Measurements from ENCODE around the gene GNAZ. TPM values are rescaled to one million over a fixed set of nuclear protein-coding genes. Genes with fewer than 3 reads are reported as not detected.
A peak's percentile ranks its signal among the peaks of the same experiment; 100 is the strongest.
"Not testable (repeated sequence)": the region's sequence is repeated elsewhere in the genome, so short reads cannot be mapped to it uniquely, and the experiment has no call there.

Gene GNAZ
- total RNA-seq = 10 to 100 TPM in 2 of 4 donors, 1 to 10 TPM in 2; 2.7 to 14.7 (median 7.8) TPM

DNA sequence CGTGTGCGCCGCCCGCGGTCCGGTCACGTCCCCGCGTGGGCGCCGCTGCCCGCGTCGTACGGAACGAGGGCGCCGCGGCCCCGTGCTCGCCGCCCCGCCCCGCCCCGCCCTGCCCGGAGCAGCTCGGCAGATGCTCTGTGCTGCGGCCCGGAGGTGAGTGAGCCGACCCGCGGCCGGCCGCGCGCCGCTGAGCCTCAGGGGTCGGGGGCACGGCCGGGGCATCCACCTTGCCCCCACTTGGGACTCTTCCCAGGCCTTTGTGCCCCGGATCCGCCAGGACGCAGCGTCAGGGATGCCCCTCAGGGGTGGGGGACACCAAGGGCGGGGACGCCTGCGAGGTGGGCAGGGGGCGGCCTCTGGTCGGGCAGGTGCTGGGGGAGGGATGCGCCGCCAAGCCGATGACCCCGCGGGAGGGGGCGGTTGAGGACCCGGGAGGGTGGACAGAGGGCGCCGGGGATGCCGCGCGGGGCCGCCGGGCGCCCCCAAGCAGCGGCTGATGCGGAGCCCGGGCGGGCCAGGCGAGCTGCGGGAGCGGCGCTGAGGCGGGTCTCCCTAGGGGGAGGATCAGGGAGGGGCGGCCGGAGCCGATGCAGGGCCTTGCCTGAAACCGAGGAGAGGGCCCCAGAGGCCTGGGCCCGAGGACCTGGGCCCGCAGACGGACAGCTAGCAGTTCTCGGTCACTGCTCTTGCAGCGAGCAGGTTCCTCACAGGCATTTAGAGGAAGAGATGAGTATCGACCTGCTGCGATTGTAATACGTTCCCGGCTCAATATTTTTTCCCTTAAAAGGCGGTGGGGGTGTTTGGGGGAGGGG is at the start of gene GNAZ:
Gene GNAZ (plus strand): TSS at position 102 of the 812 bp plus-strand sequence. CDS start 25,177 bp downstream, outside the sequence.
- intact Hi-C loops (cut with DNase I; ENCODE audit: low total_unique reads) (no loop called here), in situ Hi-C loops (cut with MboI; ENCODE audit: low pct_ligation_motif_present in 1 of 4, low pct_unique_long_range_greater_than_20kb in 1 of 4, low sequenced_read_pairs in 3 of 4) (no loop called here)

DNA sequence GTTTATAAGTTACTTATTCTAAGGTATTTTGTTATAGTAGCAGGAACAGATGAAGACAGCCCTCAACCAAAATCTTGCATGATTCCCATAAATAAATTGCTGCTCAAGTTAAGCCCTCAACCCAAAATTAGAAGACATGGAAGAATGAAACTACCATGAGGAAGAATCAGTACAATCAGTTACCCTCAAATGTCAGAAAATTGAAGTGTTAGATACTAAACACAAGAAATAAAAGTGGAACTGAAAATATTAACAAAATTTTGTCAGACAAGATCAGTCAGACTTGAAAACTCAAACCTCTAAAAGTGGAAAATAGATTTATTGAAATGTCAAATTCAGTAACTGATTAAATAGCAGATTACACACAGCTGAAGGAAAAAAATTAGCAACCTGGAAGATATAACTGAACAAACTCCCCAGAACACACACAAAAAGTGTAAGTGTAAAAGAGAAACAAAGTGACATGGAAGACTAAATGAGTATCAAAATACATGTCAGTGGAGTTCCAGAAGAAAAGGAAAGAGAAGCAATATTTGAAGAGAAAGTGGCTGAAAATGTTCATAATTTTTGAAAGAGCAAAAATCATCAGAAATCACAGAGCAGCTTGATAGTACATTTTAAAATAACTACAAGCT is 49.5 kb upstream of the GNAZ start:
- DNase-seq = no peak
- Histone ChIP-seq H3K36me3 (no peaks in the 10 kb centered on the region), H3K9me3 (no peaks in the 10 kb centered on the region), H3K4me3 (no peak overlapping the region), H3K27ac (no peak overlapping the region), H3K27me3 (no peaks in the 10 kb centered on the region), H3K4me1 (no peaks in the 10 kb centered on the region)
- intact Hi-C loops (cut with DNase I; ENCODE audit: low total_unique reads) (no loop called here), in situ Hi-C loops (cut with MboI; ENCODE audit: low pct_ligation_motif_present in 1 of 4, low pct_unique_long_range_greater_than_20kb in 1 of 4, low sequenced_read_pairs in 3 of 4) (no loop called here)
- TF ChIP-seq, protein P1, sequence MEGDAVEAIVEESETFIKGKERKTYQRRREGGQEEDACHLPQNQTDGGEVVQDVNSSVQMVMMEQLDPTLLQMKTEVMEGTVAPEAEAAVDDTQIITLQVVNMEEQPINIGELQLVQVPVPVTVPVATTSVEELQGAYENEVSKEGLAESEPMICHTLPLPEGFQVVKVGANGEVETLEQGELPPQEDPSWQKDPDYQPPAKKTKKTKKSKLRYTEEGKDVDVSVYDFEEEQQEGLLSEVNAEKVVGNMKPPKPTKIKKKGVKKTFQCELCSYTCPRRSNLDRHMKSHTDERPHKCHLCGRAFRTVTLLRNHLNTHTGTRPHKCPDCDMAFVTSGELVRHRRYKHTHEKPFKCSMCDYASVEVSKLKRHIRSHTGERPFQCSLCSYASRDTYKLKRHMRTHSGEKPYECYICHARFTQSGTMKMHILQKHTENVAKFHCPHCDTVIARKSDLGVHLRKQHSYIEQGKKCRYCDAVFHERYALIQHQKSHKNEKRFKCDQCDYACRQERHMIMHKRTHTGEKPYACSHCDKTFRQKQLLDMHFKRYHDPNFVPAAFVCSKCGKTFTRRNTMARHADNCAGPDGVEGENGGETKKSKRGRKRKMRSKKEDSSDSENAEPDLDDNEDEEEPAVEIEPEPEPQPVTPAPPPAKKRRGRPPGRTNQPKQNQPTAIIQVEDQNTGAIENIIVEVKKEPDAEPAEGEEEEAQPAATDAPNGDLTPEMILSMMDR (IDR thresholded peaks at IDR 0.05) = no peak
- no peak for TF ChIP-seq POLR2A (IDR thresholded peaks at IDR 0.05)

More for the DNA sequence above, at the start of gene GNAZ:
- WGBS, 2 donors (ENCODE audit: low coverage in 1 of 2) = 4% methylated on average over 26 of the region's 87 CpGs; no CpG with 5 or more reads in 1 of the 2 donors
- H3K27me3 ChIP-seq = peaks cover 22% of the 10 kb centered on the region
- peak within 1 kb of the TSS; percentile 42 to 53 (median 48) for H3K4me3 ChIP-seq
- H3K9me3 ChIP-seq = no peaks in the 10 kb centered on the region
- H3K27ac ChIP-seq = peak within 1 kb of the TSS in 3 of 4 donors; percentile 54 to 71 (median 62)
- no peak for DNase-seq
- H3K36me3 ChIP-seq = no peaks in the 10 kb centered on the region
- H3K4me1 ChIP-seq = peaks cover 5 to 16% (median 15%) of the 10 kb centered on the region in 4 donors
- TF ChIP-seq POLR2AphosphoS5 (IDR thresholded peaks at IDR 0.05) (no peak), POLR2A (IDR thresholded peaks at IDR 0.05) (no peak), EP300 (IDR thresholded peaks at IDR 0.05; ENCODE audit: low read depth) (no peak)
- TF ChIP-seq, protein P1 (IDR thresholded peaks at IDR 0.05) = no peak

DNA sequence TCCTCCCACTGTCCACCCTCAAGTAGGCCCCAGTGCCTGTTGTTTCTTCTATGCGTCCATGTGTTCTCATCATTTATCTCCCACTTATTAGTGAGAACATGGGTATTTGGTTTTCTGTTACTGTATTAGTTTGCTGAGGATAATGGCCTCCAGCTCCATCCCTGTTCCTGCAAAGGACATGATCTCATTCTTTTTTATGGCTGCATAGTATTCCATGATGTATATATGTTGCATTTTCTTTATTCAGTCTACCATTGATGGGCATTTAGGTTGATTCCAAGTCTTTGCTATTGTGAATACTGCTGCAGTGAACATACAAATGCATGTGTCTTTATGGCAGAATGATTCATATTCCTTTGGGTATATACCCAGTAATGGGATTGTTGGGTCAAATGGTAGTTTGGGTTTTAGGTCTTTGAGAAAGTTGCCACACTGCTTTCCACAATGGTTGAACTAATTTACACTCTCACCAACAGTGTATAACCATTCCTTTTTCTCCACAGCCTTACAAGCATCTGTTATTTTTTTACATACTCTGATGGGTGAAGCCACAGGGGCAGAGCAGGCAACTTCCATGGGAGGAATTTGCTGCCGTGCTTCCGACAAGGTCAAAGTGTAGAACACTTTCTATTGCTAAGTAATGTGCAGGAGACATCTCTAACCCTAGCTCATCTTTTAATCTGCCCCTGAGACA is 48.5 kb upstream of the GNAZ start:
- in situ Hi-C loops (cut with MboI; ENCODE audit: low pct_ligation_motif_present in 1 of 4, low pct_unique_long_range_greater_than_20kb in 1 of 4, low sequenced_read_pairs in 3 of 4); H3K27me3 ChIP-seq; H3K4me3 ChIP-seq; H3K4me1 ChIP-seq; H3K27ac ChIP-seq; H3K9me3 ChIP-seq; intact Hi-C loops (cut with DNase I; ENCODE audit: low total_unique reads); DNase-seq; H3K36me3 ChIP-seq: not testable (repeated sequence)
- WGBS, 2 donors (ENCODE audit: low coverage in 1 of 2) = 78% methylated on average over 1 to 3 of the region's 3 CpGs

DNA sequence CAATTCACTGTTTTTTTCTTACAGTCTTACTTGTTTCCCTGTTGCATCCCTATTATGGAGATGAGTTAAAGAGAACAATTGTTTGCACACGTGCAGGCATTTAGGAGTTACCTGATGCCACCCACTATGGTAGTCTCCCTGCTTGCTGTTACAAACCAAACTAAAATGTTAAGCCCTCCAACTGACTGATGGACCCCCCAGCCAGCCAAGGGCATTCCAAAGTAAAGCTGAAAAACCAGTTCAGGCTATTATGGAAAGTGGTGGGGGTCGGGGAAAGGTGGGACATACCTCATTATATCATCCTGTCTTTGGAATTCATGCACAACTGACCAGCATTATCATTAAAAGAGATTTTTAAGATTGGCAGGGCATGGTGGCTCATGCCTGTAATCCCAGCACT is 47.0 kb upstream of the GNAZ start:
- 40 to 56% methylated on average over 1 to 2 of the region's 2 CpGs for WGBS, 2 donors (ENCODE audit: low coverage in 1 of 2)
- H3K27ac ChIP-seq = no peak overlapping the region
- intact Hi-C loops (cut with DNase I; ENCODE audit: low total_unique reads) = no loop called here
- H3K4me1 ChIP-seq = no peaks in the 10 kb centered on the region
- H3K36me3 ChIP-seq = no peaks in the 10 kb centered on the region
- DNase-seq = no peak
- no peak overlapping the region for H3K4me3 ChIP-seq
- H3K27me3 ChIP-seq = no peaks in the 10 kb centered on the region
- TF ChIP-seq EP300 (IDR thresholded peaks at IDR 0.05; ENCODE audit: low read depth) (no peak), POLR2A (IDR thresholded peaks at IDR 0.05) (no peak), POLR2AphosphoS5 (IDR thresholded peaks at IDR 0.05) (no peak)
- TF ChIP-seq, protein P1 (IDR thresholded peaks at IDR 0.05) = no peak
- in situ Hi-C loops (cut with MboI; ENCODE audit: low pct_ligation_motif_present in 1 of 4, low pct_unique_long_range_greater_than_20kb in 1 of 4, low sequenced_read_pairs in 3 of 4) = no loop called here
- no peaks in the 10 kb centered on the region for H3K9me3 ChIP-seq

All from transverse colon (tissue), 4 donors.